Measurements from ENCODE around the gene HOGA1.
"Not testable (repeated sequence)": the region's sequence is repeated elsewhere in the genome, so short reads cannot be mapped to it uniquely, and the experiment has no call there.

HOGA1 gene
- total RNA-seq = 0 to 0.20 reads per million in 2 donors

DNA sequence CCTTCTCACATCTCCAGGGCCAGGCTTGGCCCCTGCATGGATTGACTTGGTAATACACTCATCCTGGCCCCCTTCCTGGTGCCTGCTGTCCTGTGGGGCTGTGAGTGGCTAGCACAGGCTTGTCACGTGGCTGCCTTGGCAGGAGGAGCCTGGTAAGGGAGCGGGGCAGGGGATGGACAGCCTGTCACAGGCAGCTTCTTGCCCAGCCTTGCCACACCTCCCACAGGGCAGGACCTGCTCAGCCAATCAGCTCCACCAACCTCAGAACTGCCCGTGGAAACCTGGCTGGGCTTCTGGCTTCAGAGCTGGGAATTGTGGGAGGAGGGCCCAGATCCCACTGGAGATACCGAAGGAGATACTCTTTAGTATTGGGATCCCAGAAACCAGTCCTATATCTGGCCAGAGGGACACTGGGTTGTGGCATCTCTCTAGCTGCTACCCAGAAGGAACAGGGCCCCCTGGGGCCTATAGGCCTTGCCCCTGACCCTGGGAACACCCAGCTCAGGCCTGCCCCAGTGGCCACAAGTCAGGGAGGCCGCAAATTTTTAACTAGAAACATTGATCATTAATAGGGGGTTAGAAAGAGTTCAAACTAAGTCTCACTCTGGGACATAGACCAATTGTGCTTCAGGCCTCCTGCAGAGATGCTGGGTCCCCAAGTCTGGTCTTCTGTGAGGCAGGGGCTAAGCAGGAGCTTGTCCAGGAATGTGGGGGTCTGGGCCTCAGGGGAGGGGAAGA is at the start of gene HOGA1:
TSS of gene HOGA1 (plus strand) at position 330 of the 738 bp plus-strand sequence. CDS start at position 645, 315 bp downstream.
- no peak for DNase-seq

- peak in 2 of 5 experiments; percentile 9 to 38 for DNase-seq
Measured at GRCh38 chr10:97534746-97535367, 49.3 kb upstream of the HOGA1 start.

DNA sequence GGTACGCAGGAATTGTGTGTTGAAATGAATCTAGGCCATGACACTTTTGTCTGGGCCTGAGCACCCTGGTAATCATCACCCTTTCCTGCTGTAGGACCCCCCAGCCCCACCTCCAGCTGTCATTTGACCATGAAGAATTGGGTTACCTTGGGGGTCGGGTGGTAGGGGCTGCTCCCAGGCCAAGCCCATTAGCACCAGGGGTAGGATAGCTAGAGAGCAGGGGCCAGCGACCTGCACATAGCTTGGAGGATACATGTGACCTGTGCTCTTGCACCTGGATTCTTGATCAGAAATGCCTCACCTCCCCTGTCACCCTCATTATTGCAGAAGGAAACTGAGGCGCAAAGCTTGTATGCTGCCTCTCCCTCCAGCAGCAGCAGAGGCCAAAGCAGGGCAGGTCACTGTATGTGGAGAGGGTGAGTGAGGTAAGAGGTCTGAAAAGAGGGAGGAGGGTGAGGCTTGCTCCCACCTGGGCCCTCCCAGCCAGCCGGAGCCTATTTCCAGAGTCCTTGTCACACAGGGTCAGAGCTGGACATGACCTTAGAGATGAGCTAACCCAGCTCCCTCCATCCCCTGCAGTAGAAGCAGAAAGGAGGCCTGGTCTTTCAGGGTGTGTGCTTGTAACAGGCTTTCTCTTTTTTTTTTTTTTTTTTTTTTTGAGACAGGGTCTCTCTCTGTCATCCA is 46.9 kb upstream of the HOGA1 start:
- no peak for DNase-seq

DNA sequence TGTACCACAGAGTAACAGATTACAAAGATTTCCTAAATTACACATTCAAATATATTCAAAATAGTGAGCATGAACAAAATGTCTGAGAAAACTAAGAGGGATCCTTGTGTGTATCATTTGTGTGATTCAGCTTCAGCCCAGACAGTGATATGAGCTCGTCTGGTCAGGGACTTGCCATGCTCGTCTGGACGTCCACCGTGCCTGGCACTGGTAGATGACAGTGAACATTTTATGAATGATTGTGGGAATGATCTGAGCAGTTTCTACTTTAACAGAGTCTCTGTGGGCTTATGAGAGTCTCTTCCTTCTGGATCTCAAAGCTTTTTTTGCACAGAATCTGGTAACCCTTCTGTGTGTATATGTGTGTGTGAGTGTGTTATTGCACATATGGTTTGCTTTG is 45.8 kb upstream of the HOGA1 start:
- no peak for DNase-seq

- DNase-seq = no peak
Measured at GRCh38 chr10:97538839-97539238, 45.4 kb upstream of the HOGA1 start.

DNA sequence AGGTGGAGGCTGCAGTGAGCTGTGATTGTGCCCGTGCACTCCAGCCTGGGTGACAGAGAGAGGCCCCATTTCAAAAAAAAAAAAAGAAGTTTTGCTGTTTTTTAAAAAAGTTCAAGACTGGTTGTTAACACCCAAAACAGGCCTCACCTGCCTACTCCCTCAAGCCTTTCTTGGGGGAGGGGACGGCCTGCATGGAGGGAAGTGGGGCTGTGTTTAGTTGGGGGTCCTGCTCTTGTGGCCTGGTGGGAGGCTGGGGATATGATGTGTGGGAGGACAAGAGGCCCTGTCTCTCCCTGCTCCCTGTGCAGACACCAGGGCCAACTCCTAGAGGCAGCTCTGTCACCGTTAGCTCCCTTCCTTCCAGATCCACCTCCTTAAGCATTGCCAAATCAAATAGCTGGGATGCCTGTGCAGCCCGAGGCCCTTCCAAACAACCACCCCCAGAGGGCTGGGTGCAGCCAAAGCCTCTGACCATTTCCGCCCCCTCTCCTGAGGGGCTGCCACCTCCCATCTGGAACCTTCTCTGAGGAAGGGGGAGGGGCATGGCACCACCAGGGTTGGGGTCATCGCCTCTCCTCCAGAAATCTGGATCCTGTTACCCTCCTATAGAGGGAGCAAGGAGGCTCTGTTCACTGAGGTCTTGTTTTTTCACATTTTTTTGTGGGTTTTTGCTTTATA is 44.5 kb upstream of the HOGA1 start:
- DNase-seq = no peak

DNA sequence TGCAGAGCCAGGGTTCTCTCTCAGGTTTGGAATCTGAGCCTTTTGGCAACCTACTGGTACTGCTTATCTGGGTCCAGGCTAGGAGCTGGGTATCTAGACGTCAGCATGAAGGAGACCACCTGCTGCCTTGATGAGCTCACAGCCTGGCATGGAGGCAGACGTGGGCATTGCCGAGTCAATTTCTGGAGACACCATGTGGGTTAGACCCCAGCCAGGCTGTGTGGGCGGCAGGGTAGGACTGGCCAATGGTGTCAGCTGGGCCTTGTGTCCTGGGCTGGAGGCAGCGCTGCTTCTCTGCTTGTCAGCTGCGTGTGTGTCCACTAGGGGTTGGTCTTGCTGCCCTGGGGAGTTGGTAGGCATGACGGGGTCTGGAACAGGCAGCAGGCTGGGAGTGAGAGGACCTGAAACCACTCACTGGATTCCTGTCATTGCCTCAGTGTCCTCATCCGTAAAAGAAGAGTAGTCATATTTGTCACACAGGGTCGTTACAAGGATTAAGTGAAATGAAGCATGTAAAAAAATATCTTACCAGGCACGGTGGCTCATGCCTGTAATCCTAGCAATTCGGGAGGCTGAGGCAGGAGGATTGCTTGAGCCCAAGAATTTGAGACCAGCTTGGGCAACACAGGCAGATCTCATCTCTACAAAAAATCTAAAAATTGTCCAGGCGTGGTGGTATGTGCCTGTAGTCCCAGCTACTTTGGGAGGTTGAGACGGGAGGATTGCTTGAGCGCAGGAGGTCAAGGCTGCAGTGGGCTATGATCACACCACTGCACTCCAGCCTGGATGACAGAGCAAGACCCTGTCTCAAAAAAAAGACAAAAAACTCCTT is 43.3 kb upstream of the HOGA1 start:
- no peak for DNase-seq

GRCh38 chr10:97542169-97543024 is 41.8 kb upstream of the HOGA1 start:
- DNase-seq = peak in 1 of 5 experiments; percentile 7

DNA sequence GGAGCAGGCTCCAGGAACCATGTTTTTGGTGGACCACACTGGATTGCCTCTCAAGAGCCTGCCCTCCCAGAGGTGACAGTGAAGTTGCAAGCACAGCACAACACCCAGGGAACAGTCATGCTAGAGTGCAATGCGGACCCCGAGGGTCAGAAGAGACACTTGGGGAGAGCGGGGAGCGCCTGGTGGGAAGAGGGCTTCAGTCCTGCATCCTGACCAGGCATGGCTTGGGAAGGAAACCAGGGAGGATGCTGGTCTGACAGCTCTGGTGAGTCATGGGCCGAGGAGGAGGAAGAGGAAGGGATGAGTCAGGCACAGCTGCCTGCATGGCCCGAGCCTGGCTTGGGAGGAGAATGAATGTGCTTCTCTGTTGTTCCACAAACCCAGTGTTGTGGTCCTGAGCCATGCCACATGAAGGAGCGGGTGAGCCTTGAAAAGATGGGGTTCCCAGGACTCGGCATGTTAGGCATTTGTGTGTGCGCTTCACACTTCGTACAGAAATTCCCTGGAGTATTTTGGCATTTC is 41.1 kb upstream of the HOGA1 start:
- DNase-seq = peak in 1 of 5 experiments; percentile 31

DNA sequence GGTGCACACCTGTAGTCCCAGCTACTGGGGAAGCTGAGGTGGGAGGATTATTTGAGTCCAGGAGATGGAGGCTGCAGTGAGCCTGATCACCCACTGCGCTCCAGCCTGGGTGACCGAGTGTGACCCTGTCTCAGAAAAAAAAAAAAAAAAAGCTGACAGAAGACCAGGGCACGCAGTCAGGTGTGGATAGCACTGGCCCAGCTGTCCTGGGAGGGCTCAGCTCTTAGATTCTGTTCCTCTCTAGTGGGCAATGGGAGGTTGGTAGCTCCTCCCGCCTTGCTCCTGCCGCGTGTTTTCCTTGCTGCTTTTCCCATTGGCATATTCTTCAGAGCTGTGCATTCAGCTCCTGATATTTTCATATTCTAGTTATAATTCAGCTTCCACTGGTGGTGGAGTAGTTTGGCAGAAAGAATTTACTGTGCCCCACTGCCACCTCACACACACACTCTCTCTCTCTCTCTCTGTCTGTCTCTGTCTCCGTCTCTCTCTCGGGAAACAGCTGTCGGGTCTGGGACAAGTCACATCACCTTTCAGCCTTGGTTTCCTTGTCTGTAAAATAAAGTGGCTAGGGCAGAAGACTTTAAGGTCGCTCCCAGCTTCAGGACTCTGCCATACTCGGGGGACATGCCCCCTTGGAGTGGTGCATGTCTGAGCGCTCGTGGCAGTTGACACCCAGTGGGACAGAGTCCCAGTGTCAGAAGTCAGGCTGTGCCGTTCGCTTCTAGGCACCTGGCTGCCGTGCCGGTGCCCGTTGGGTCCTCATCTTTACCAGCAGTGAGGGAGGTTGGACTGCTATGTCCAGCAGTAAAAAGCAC is 37.5 kb upstream of the HOGA1 start:
- no peak for DNase-seq

DNA sequence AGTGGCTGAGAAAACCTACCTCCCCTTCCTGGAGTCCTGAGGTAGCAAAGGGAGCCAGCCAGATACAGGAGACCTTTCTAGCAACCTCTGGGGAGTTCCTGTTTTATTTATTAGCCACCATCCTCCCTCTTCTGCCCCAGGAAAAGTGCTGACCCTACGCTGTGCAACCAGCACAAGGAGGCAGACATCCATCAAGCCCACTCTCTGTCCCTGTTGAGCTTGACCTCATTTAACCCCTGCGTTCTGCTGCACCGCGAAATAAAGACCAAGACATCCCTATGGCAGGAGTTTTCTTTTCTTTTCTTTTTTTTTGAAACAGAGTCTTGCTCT is 37.0 kb upstream of the HOGA1 start:
- no peak for DNase-seq

- DNase-seq = no peak
Measured at GRCh38 chr10:97547962-97548361, 36.2 kb upstream of the HOGA1 start.

DNA sequence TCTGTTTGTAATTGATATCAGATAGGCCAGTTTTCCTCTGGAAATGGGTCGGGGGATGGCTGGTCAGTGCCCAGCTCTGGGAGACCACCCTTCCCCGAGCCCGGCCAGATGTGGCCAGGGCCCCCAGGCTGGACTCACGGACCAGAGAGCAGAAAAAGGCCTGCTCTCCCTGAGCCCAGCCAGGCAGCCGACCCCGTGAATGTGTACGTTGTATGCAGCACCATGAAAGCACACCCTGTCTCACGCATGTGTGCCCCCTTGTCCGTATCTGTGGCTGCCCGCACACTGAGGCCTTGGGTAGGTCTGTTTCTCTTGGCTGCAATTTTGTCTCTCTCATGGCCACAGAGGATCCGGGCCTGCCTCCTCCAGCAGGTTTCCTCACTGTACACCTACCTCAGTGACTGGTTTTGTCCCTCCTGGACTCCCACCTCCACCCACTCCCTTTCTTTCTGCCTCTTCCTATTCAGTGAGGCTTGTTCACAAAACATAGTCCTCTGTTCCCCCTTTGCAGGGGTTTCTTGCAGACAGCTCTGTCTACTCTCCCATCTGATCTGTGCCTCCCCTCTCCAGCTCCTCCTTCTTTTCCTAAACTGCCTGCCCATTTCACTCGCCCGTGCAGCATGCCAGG is 35.2 kb upstream of the HOGA1 start:
- no peak for DNase-seq

DNA sequence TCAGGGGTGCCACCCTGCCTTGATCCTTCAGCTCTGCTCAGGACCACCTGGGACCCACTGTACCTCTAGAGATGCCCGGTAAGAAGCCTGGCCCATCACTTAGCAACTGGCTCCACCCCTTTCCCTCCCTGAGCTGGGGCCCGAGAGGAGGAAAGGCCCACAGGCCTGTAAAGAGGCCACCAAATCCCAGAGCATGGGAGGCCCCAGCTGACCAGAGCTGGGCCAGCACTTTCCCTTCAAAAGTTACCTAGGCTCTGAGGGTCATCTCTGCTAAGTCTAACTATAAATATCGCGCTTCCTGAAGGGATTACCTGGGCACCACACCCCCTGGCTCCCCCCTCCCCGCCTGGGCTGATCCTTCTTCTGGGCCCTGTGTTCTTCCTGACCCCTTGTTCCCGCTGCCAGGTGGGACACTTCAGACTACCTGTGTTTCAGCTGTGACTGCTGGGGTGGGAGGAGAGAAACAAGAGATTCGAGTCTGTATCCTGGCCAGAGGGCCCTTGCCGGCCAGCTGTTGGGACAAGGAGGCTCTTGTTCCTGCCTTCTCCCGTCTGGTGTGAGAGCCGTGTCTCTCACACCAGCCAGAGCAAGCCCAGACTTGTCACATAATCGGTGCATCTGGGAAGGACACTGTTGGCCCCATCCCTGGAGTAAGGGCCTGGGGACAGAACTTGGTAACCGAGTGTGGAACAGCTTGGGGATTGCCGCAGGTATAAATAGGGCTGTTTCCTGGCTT is 34.4 kb upstream of the HOGA1 start:
- no peak for DNase-seq

- DNase-seq = no peak
Measured at GRCh38 chr10:97550336-97551149, 33.6 kb upstream of the HOGA1 start.

GRCh38 chr10:97551271-97551670 is 32.9 kb upstream of the HOGA1 start:
- DNase-seq = no peak

- DNase-seq = peak in 4 of 5 experiments; percentile 11 to 49 (median 34)
Measured at GRCh38 chr10:97553575-97554031, 30.6 kb upstream of the HOGA1 start.

DNA sequence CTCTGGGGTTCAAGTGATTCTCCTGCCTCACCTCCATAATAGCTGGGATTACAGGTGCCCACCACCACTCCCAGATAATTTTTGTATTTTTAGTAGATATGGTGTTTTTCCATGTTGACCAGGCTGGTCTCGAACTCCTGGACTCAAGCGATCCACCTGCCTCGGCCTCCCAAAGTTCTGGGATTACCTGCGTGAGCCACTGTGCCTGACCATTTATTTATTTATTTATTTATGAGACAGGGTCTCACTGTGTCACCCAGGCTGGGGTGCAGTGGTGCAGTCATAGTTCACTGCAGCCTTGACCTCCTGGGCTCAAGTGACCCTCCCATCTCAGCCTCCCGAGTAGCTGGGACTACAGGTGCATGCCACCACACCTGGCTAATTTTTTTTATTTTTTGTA is 29.9 kb upstream of the HOGA1 start:
- DNase-seq = not testable (repeated sequence)

All from T-helper 2 cell (primary cell).